Hematopoietic multipotent progenitor cell treated with erythropoietin and hydrocortisone succinate and interleukin-3 and kit ligand, for 6 days (in vitro differentiated cells): ENCODE results near the gene TMEM179.

ENCODE experiments used
- DNase-seq: peaks from one replicate; pipeline ENCODE4 v3.0.0-alpha.2; 2015

Gene TMEM179

DNA sequence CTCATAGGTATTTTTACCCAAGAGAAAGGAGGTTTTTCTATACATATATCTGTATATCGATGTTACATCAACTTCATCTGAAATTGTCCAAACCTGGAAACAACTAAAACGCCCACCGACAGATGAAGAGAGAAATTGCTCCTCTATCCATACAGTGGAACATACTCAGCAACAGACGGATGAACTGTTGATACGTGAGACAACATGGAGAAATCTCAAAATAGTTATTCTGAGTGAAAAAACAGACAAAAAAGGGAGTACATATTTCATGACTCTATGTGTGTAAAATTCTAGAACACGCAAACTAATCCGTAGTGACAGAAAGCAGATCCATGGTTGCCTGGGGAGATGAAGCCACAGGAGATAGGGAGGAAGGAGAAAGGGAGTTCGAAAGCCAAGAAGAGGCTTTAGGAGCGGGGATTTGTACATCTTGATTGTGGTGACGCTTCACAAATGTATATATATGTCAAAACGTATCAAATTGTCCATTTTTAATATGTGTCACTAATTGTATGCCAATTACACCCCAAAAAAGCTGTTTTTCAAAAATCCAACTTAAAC, 62.6 kb downstream of the TMEM179 start:
- no peak for DNase-seq
